Measurements from ENCODE around the gene DGCR2.

- TF ChIP-seq PKNOX1 (IDR thresholded peaks at IDR 0.05) (no peak), ELF4 (IDR thresholded peaks at IDR 0.05) (no peak), FOXM1 (IDR thresholded peaks at IDR 0.05; ENCODE audit: borderline replicate concordance) (no peak), TARDBP (IDR thresholded peaks at IDR 0.05) (no peak), BHLHE40 (IDR thresholded peaks at IDR 0.05; ENCODE audit: borderline replicate concordance) (no peak)
Measured at GRCh38 chr22:19090183-19090582, 32.0 kb downstream of the DGCR2 start.

Data from HEK293T (cell line).